HG03139 (cell line): ENCODE data around the gene NDC1.
"Not testable (repeated sequence)": the region's sequence is repeated elsewhere in the genome, so short reads cannot be mapped to it uniquely, and the experiment has no call there.

Experiments used
- ATAC-seq: cut with Tn5 transposase; IDR thresholded peaks from one replicate; pipeline ENCODE4 v1.9.1; 2021; ENCODE audit not compliant: unreplicated experiment

The NDC1 gene

DNA sequence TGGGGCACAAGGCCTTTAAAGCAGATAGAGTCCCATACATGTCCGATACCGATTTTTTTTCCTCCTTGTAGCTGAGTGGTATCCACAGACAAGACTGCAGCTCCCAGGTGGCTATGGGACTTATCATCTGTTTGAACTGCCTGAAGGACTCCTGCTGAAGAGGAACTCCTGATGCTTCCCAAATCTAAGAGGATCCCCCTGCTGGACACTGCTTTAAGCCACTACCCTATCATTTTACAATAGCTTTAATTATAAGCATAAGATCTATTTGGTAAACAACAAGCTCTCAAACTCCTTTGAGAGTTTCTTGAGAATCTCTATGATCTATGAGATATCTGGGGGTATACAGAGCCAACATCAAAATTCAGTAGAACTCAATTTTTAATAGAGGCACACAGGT, 11.7 kb downstream of the NDC1 start:
- ATAC-seq, result no peak

DNA sequence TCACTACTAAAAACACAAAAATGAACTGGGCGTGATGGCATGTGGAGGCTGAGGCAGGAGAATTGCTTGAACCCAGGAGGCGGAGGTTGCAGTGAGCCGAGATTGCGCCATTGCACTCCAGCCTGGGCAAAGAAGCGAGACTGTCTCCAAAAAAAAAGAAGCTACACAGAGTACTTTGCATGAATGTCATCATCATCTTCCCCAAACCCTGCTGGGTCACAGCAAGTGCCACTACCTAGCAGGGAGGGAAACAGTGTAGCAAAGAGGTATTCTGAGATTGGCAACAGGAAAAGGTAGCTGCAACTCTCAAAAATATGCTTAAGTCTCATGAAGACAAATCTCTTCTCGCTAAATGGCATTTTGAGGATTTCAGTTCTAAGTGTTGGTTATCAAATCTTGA, 12.8 kb downstream of the NDC1 start:
- ATAC-seq, result no peak

DNA sequence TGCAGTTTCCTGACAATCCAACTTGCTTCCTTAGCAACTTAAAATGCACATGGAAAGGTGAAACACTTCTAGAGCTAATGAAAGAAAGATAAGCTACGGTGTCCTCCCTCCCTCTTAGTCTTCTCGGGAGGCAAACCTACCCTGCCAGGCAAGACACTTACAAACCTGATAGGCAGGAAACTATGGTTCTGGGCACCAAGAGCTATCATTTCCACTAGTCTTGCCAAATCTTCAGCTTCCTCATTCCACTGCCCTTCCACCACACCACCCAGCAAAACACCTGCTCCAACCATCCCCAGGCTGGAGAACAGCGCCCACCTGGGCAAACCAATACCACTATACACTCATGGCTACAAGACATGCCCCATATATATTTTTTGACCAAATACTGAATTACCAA, 15.2 kb downstream of the NDC1 start:
- no peak for ATAC-seq

DNA sequence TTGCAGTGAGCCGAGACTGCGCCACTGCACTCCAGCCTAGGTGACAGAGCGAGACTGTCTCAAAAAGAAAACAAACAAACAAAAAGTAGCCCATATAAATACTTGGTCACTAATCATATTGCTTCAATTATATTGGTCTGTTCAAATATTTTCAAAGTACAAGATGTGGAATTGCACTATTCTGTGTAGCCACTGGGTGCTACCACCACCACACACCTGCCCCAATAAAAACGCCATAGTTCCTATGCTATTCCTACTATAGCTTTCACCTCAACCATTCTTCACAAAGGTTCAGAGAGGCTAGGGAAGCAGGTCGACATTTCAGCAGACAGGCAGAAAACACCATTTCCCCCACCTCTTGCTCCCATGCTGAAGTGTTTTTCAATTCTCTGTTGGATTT, 16.7 kb downstream of the NDC1 start:
- ATAC-seq, result no peak

DNA sequence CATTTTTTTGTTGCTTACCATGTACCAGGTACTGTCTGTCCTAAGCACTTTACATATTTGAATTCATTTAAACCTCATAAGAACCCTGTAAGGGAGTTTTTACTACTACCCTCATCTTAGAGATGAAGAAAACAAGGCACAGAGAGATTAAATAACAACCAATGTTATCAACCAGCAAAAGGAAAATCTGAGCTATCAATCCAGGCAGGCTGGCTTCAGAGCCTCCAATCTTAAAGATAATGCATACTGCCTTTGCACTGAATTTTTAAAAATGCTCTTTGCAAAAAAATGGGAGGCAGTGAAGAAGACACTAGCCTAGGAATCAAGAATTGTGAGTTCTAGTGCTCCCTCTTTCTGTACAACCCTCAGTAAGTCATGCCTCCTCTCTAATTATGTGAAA, 18.7 kb downstream of the NDC1 start:
- ATAC-seq, result no peak

DNA sequence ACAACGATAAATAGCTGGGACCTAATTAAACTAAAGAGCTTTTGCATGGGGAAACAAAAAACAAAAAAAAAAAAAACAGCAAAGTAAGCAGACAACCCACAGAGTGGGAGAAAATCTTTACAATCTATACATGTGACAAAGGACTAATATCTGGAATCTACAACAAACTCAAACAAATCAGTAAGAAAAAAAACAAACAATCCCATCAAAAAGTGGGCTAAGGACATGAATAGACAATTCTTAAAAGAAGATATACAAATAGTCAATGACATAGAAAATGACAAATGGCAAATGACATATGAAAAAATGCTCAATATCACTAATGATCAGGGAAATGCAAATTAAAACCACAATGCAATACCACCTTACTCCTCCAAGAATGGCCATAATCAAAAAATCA, 21.5 kb downstream of the NDC1 start:
- not testable (repeated sequence) for ATAC-seq

DNA sequence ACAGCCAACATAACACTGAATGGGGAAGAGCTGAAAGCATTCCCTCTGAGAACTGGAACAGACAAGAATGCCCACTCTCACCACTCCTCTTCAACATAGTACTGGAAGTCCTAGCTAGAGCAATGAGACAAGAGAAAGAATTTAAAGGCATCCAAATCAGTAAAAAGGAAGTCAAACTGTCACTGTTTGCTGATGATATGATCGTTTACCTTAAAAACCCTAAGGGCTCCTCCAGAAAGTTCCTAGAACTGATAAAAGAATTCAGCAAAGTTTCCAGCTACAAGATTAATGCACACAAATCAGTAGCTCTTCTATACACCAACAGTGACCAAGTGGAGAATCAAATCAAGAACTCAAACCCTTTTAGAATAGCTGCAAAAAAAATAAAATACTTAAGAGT, 22.6 kb downstream of the NDC1 start:
- ATAC-seq, result not testable (repeated sequence)

DNA sequence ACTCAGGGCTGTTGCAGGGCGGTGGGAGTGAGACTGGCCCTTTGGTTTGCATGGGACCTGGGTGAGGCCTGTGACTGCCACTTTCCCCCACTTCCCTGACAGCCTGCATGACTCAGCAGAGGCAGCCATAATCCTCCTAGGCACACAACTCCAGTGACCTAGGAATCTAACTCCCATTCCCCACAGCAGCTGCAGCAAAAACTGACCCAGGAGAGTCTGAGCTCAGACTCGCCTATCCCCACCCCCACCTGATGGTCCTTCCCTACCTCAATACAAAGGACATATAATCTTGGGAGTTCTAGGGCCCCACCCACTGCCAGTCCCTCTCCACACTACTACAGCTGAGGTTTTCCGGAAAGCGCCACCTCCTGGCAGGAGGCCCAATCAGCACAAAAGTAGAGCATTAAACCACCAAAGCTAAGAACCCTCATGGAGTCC, 26.7 kb downstream of the NDC1 start:
- no peak for ATAC-seq

DNA sequence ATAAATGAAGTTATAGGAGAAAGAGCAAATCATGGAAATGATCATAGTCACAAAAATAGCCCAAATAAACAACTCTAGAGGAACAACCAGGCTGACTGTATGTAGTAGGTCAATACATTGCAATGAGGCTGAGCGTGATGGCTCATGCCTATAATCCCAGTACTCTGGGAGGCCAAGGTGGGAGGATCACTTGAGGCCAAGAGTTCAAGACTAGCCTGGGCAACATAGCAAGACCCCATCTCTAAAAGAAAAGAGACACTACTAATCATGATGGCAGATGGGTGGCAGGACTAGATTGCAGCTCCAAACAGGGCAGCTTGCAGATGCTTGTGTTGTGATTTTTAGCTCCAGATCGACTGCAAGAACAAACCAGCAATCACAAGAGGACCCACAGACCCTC, 27.6 kb downstream of the NDC1 start:
- no peak for ATAC-seq

DNA sequence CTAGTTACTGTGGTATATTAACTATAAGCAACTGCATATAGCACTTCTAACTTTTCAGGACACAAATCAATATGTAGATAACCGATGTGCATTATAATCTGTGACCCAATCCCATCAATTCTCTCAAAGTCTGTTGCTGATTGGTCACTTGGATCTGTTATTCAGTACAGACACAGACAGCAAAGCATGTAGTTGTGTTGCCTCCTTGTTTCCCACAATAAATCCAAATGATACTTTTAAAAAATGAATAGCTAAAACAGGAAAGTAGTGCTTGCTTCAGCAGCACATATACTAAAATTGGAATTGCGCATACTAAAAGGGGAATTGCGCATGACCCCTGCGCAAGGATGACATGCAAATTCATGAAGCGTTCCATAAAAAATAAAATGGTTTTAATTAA, 28.1 kb downstream of the NDC1 start:
- ATAC-seq, result no peak

DNA sequence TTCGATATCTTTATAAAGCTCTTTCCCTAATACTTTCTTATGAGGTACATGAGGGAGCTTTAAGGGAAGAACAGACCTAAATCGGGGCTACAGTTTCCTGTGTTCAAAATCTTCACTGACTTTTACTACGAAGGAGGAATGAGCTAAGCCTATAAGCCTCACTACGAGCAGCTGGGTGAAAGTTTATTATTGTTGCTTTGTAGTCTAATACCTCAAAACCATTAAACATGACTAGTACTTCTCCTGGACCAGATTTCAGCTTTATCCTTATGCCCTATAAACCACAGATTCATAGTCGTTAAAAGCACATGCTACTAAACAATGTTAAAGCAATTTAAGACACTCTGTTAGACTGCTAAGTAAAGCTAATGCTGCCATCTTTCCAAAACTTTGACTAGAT, 30.2 kb downstream of the NDC1 start:
- ATAC-seq, result no peak

DNA sequence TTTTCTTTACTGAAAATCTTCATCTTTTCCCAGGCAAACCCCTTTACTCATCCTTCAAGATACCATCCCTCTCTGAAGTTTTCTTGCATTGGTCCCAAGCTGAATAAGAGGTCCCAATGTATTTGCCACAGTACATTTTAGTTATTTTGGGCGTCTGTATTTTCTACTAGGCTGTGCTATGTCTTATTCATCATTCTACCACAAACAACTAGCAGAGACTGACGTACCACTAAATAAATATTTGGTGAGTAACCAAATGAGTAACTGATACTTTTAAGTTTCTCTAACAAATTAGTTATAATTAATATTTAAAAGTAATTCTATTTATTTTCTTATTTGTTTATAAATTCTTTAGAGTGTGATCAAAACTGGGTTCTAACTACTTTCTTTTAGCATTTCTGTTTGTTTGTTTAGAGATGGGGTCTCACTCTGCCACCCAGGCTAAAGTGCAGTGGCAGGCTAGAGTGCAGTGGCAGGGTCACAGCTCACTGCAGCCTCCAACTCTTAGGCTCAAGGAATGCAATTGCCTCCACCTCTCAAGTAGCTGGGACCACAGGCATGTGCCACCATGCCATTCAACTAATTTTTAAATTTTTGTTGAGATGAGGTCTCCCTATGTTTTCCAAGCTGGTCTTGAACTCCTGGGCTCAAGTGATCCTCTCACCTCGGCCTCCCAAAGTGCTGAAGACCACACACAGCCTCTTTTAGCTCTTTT, 33.1 kb downstream of the NDC1 start:
- no peak for ATAC-seq

DNA sequence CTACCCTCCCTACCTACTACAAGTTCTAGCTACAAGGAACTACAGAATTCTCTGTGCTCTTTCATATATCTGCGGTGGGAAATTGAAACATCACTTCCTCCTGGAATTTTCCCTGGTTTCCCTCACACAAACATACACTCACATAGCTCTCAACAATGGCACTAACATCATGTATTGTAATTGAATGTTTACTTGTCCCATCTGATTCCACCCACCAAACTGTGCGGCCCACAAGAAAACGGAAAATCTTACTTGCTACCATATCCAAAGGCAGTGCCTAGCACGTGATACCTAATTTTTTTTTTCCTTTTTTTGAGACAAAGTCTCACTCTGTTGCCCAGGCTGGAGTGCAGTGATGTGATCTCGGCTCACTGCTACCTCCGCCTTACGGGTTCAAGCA, 33.9 kb downstream of the NDC1 start:
- ATAC-seq, result no peak

DNA sequence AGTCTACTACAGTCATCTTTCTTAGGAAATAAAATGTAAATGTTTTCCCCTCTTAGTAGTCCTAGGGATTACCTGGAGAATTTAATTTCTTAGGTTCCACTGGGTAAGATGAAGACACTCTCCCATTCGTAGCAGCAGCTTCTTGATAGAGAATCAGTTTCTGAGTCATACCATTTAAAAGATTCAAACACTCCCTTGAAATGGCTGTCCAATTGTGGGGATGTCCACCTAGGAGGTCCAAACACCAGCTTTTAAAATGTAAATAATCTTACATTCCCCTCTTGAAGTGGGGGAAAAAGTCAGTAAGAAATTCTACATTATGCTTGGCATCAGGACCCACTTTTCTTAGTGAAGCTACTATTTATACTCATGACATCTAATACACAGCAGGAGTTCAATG, 37.5 kb downstream of the NDC1 start:
- ATAC-seq, result no peak

DNA sequence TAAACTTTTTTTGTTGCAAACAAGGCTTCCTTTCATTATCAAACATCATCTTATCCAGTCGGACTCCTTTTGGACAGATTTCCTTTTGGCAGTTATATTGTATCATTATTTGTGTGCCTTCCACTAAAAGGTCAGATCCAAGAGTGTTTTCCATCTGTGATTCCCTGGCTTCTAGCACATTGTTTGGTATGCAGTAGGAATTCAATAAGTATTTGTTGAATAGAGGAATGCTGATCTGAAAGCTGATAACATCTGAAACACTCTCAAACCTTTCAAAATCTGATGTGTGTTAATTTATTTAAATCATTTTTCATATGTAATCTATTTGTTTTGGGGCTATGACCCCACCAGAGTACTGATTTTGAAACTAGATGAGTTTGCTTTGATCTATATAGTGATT, 39.0 kb downstream of the NDC1 start:
- ATAC-seq, result no peak

DNA sequence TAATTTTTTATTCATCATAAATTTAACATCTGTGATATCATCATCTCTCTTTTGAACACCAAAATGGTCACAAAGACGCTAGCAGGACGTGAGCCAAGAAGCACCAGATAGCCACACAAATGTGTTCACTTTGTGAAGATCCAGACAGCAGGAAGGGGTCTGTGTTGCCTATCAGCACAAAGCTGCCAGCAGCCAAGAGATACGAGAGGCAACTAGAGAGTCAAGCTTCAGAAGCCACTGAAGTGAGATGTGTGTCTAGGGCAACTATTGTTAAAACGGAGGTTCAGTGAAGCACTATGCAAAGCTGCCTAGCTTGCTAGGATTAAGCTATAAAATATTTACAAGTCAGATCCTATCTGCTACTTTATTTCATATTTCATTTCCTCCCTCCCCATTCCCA, 45.3 kb downstream of the NDC1 start:
- no peak for ATAC-seq

DNA sequence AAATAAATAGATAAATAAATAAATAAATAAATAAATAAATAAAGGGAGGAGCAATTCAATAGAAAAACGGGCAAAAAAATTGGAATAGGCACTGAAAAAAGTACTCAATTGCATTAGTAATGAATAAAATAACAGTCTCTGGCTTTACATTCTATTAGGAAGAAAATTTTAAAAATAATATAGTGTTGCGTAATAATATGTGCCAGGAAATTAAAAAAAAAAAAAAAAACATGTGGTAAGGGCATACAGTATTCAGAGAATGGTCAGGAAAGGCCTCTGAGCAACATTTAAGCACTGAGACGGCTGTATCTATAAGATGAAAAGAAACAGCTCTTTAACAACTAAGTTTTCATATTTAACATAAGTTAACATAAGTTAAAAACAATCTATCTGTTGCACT, 50.4 kb downstream of the NDC1 start:
- ATAC-seq, result no peak

DNA sequence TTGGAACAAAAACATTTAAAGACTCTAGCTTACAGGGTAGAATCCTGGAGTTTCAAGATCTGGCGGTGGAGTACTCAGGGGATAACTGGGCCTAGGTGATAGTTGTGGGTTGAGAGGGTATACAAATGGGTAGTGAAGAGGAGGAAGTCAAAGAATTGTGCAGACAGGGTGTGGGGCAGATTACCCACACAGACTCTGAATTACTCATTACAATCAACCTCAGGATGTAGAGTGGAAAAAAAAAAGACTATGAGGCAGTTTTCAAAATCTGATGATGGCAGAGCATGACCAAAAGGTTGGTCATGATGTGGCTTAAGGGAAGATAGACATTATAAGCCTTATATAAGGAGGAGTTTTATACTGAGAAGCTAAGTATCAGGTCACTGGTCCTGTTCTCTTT, 55.0 kb downstream of the NDC1 start:
- no peak for ATAC-seq

DNA sequence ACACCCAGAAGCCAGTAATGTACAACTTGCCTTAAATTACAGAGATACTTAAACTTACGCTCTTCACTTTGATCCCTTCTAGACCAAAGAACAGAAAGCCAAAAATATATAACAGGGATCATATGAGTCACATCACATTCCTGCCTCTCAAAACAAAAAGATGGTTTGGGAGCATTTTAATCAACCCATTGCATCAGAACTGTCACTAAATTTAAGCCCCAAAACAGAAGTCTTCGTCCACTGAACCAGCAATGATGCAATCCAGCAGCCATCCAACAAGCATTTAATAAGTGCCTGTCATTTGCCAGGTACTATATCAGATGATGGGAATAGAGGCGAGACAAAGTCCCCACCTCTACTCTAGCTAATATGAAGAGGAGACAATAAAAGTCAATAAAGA, 56.4 kb downstream of the NDC1 start:
- ATAC-seq, result no peak

DNA sequence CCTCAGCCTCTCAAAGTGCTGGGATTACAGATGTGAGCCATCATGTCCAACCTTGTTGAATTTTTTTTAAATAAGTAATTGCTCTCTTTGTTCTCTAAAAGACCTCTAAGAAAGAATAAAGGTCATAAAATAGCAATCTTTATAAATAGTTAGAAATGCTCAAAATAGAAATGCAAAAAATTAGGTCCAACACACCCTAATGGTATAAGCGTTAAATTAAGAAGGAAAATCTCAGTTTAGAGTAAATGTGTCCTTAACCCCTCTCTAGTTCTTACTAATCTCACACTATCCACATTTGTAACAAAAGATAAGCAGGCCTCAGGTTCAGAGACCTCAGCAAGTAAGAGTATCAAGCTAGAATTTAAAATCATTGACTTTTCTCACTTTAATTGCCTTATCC, 60.8 kb downstream of the NDC1 start:
- ATAC-seq, result no peak

DNA sequence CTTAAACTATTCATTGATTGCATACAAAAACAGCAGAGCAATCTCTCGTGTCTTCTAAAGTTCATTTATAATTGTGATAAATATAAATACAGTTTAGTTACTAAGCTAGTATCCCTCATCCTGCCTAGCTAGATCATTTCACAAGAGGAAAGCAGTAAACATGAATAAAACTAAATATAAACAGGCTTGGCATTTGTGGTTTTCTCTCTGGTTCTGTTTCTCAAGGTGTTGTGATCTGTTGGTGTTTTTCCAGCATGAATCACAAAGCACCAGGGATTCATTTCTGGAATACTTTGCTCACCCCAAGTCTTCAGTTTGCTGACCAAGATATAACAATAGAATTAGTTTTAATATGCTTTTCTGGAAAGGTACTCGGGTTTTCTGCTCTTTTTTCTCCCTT, 66.4 kb downstream of the NDC1 start:
- ATAC-seq, result no peak

DNA sequence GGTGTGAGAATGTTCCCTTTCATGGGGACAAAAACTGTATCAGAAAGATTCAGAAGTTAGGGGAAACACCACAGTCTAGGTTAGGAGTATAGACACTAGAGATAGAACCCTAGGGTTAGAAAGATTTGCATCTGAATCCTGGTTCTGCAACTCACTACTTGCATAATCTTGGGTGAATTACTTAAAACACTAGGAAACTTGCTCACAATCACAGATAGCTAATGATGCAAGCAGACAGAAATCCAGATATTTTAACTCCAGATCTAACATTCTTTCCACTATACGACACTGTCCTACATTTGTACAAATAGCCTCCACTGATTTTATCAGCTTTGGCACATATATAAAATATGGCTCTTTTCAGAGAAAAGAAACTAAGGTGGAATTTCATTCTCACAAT, 68.3 kb downstream of the NDC1 start:
- no peak for ATAC-seq

DNA sequence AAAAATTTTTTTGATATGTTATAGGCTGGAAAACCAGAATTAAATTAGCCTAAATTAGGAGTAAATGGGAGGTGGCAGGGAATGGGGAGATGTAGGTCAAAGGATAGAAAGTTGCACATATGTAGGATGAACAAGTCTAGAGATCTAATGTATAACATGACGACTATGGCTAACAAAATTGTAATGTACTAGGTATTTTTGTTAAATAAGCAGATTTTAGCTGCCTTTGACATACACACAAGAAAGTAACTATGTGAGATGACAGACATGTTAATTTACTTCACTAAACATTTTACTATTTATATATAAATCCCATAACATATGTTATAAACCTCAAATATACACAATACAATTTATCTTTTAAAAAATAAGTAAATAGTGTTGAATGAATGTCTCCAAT, 68.9 kb downstream of the NDC1 start:
- ATAC-seq, result no peak
